Measurements from ENCODE around the gene SIN3A. TPM values are rescaled to one million over a fixed set of nuclear protein-coding genes. Genes with fewer than 3 reads are reported as not detected.

The SIN3A gene
- total RNA-seq, 1 experiment from 2014 or later = 64.4 TPM

DNA sequence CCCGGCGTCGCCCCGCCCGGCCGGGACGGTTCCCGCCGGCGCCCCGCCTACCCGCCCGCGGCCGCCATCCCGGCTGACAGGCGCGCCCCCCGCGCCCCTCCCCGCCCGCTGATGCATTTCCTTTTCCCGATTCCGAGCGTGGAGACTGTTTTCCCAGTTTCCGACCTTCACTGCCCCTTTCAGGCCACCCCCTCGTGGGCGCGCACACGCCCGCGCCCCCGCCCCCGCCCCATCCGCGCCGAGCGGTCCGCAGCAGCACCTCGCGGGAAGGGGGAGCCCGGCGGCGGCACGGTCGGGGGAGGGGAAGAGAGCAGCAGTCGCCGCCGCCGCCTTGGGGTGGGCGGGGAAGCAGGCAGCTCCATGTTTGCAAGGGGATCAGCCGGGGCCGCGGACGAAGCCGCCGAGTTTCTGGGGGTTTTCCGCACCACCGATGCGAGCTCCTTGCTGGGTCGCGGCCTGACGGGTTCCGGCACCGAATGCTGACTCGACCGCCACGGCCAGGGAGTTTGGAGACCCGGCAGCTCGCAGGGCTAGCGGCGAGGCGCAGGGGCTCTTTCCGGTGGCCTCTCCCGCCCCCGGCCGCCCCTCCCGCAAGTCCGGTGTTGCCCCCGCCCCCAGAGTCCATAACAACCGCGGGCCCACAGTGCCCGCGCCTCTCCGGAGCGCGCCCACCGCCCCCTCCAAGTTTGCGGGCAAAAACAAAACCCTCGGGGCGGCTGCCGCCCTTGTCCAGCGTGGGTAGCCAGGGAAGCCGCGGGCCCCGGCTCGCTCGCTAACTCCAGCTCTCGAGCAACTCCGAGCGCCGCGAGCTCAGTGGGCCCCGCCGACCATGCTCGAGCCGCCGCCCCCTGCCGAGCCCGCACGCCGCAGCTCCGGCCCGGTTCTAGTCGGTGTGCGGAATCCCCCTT, 3.2 kb upstream of the SIN3A start:
- Histone ChIP-seq H3K36me3 (ENCODE audit: control insufficient read depth, insufficient read depth, low read length) (no peaks in the 10 kb centered on the region), H3K4me1 (peaks cover 24% of the 10 kb centered on the region), H3K9me3 (no peaks in the 10 kb centered on the region), H3K4me3 (ENCODE audit: low read depth, low read length) (peak overlapping the region; percentile 78), H3K27me3 (replicated peaks; ENCODE audit: control insufficient read depth, insufficient read depth, low read length) (no peaks in the 10 kb centered on the region)
- Mint-ChIP-seq H3K27ac (ENCODE audit: unreplicated experiment) (peak overlapping the region; percentile 89), H3K4me1 (ENCODE audit: low read depth, unreplicated experiment) (peaks cover 14% of the 10 kb centered on the region), H3K27me3 (ENCODE audit: insufficient read depth, unreplicated experiment) (no peaks in the 10 kb centered on the region), H3K36me3 (ENCODE audit: insufficient read depth, unreplicated experiment) (peaks cover 56% of the 10 kb centered on the region), H3K4me3 (ENCODE audit: unreplicated experiment) (peak overlapping the region; percentile 74), H3K9me3 (ENCODE audit: unreplicated experiment) (no peaks in the 10 kb centered on the region)
- no peak for TF ChIP-seq CTCF (IDR thresholded peaks at IDR 0.05; ENCODE audit: insufficient read depth in 1 of 2, low read depth in 1 of 2, low read length in 1 of 2, severe bottlenecking in 1 of 2, unreplicated experiment in 1 of 2)
- no TSS peak for BruUV-seq (replicated peaks)
- ChIA-PET POLR2A (interaction anchor here (0.5 to 3.3 kb wide), 10 partner anchors 6 to 498 kb away, joined by 3 to 51 read pairs (median 6); partner anchors contain the start of genes IMP3, MAN2C1, RPP25 and SNX33), CTCF (interaction anchor here (0.6 to 3.5 kb wide), 9 partner anchors 10 to 232 kb away, joined by 3 to 26 read pairs (median 4); partner anchors contain the start of genes IMP3, MAN2C1 and PTPN9)
- DNase-seq = peak; percentile 78 to 83
- intact Hi-C loops (cut with micrococcal nuclease; ENCODE audit: unreplicated experiment) = loop anchor here (2.0 to 5.0 kb wide), 2 partner anchors 78 to 186 kb away; partner anchors contain the start of gene IMP3

DNA sequence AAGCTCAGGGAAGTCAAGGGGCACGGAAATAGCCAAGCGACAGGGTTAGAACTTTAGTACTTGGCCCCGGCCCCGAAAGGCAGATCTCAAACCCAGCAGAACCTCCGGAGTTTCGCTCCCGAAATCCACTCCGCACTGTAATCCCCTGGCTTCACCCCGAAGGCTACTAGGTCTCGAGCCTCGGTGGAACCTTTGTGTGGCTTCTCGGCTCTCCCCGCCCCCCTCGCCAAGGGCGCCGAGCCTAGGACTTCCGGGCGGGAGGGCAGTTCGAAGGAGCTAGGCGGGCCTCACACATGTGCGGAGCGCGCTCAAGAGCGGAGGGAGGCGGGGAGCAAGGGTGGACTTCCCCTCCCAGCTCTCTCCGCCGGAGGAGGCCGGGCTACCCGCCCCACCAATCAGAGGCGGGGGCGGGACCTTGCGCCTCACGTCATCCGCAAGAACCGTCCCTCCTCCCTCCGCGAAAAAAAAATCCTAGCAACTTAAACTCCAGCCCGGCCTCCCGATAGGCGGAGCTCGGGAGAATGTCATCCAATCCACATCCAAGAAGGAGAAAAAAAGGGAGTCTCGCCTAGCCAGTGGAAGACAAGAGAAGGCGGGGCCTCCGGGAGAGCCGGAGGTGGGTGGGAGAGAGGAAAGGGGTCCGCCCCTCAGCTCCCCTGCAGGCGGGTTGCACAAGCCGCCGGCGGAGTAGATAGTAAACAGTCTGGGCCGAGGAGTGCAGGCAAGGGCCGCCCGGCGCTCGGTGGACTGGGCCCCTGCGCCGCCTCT, 2.4 kb upstream of the SIN3A start:
- Mint-ChIP-seq H3K4me3 (ENCODE audit: unreplicated experiment) (peak overlapping the region; percentile 74), H3K27me3 (ENCODE audit: insufficient read depth, unreplicated experiment) (no peaks in the 10 kb centered on the region), H3K9me3 (ENCODE audit: unreplicated experiment) (no peaks in the 10 kb centered on the region), H3K36me3 (ENCODE audit: insufficient read depth, unreplicated experiment) (peaks cover 56% of the 10 kb centered on the region), H3K4me1 (ENCODE audit: low read depth, unreplicated experiment) (peaks cover 14% of the 10 kb centered on the region), H3K27ac (ENCODE audit: unreplicated experiment) (peak overlapping the region; percentile 89)
- intact Hi-C loops (cut with micrococcal nuclease; ENCODE audit: unreplicated experiment) = loop anchor here (2.0 to 5.0 kb wide), 2 partner anchors 78 to 187 kb away; partner anchors contain the start of gene IMP3
- peak overlapping the region; percentile 78 for H3K4me3 ChIP-seq (ENCODE audit: low read depth, low read length)
- H3K27me3 ChIP-seq (replicated peaks; ENCODE audit: control insufficient read depth, insufficient read depth, low read length) = no peaks in the 10 kb centered on the region
- no peaks in the 10 kb centered on the region for H3K36me3 ChIP-seq (ENCODE audit: control insufficient read depth, insufficient read depth, low read length)
- H3K9me3 ChIP-seq = no peaks in the 10 kb centered on the region
- BruUV-seq (replicated peaks) = no TSS peak
- peaks cover 23% of the 10 kb centered on the region; the same call in 1 of the 2 replicates for H3K4me1 ChIP-seq
- peak; percentile 98 to 99 for DNase-seq
- no peak for TF ChIP-seq CTCF (IDR thresholded peaks at IDR 0.05; ENCODE audit: insufficient read depth in 1 of 2, low read depth in 1 of 2, low read length in 1 of 2, severe bottlenecking in 1 of 2, unreplicated experiment in 1 of 2)
- POLR2A ChIA-PET = interaction anchor here (0.5 to 3.3 kb wide), 9 partner anchors 7 to 285 kb away, joined by 3 to 51 read pairs (median 7); partner anchors contain the start of genes IMP3, MAN2C1 and SNX33
- CTCF ChIA-PET = interaction anchor here (0.7 to 3.5 kb wide), 9 partner anchors 54 to 233 kb away, joined by 3 to 26 read pairs (median 4); partner anchors contain the start of genes IMP3, MAN2C1 and PTPN9
